Glomerular visceral epithelial cell (primary cell): Measurements from ENCODE around the gene NBDY.
"Not testable (repeated sequence)": the region's sequence is repeated elsewhere in the genome, so short reads cannot be mapped to it uniquely, and the experiment has no call there.

Source experiments
- DNase-seq: peaks from one replicate; pipeline ENCODE4 v3.0.0-alpha.2; 2016; ENCODE audit errors: extremely low spot score

Gene NBDY

GRCh38 chrX:56800801-56801200, 71.8 kb downstream of the NBDY start:
- DNase-seq = no peak

- no peak for DNase-seq
These were observed 73.4 kb downstream of the NBDY start for GRCh38 chrX:56802428-56802827.

GRCh38 chrX:56802921-56803849, 74.1 kb downstream of the NBDY start:
- DNase-seq = no peak

- DNase-seq = no peak
These were observed 75.0 kb downstream of the NBDY start for GRCh38 chrX:56803850-56804681.

GRCh38 chrX:56804867-56805266, 75.8 kb downstream of the NBDY start:
- no peak for DNase-seq

- no peak for DNase-seq
These were observed 76.4 kb downstream of the NBDY start for GRCh38 chrX:56805399-56805798.

DNA sequence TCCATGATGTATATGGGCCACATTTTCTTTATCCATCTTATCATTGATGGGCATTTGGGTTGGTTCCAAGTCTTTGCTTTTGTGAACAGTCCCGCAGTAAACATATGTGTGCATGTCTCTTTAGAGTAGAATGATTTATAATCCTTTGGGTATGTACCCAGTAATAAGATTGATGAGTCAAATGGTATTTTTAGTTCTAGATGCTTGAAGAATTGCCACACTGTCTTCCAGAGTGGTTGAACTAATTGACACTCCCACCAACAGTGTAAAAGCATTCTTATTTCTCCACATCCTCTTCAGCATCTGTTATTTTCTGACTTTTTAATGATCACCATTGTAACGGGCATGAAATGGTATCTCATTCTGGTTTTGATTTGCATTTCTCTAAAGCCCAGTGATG, 77.1 kb downstream of the NBDY start:
- not testable (repeated sequence) for DNase-seq

DNA sequence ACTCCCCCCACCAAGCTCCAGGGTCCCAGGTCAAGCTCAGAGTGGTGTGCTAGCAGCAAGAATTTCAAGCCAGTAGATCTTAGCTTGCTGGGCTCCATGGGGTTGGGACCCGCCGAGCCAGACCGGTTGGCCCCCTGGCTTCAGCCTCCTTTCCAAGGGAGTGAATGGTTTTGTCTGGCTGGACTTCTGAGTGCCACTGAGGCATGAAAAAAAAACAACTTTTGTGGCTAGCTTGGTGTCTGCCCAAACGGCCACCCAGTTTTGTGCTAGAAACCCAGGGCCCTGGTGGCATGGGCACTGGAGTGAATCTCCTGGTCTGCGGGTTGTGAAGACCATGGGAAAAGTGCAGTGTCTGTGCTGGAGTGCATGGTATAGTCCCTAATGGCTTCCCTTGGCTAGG, 82.6 kb downstream of the NBDY start:
- DNase-seq = no peak

DNA sequence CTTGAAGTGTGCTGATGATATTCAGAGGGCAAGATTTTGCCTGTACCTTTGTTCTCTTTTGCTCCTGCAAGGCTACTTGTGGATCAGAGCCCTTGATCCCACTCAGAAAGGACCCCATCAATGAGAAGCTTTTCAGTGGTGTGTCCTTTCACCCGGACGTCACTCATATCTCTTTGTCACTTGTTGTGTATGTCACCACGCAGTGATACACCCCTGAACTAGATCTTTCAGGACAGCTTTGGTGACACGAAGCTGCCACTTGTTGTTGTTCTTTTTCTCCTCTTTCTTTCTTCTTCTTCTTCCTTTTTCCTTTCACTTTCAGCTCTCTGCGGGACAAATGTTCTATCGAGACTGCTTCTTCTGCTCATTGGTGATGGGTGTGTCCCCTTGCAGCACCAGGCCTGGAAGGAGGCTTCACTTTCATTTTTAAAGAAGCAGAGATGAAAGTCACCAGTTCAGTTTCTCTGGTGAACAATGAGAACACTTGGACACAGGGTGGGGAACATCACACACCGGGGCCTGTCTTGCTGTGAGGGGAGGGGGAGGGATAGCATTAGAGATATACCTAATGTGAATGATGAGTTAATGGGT, 83.6 kb downstream of the NBDY start:
- no peak for DNase-seq

GRCh38 chrX:56813318-56813837, 84.3 kb downstream of the NBDY start:
- no peak for DNase-seq

- no peak for DNase-seq
These were observed 88.1 kb downstream of the NBDY start for GRCh38 chrX:56817179-56817578.

GRCh38 chrX:56826020-56826419, 97.0 kb downstream of the NBDY start:
- DNase-seq = no peak

- DNase-seq = no peak
These were observed 104.6 kb downstream of the NBDY start for GRCh38 chrX:56833626-56834025.

- DNase-seq = no peak
These were observed 124.4 kb downstream of the NBDY start for GRCh38 chrX:56853436-56853835.

DNA sequence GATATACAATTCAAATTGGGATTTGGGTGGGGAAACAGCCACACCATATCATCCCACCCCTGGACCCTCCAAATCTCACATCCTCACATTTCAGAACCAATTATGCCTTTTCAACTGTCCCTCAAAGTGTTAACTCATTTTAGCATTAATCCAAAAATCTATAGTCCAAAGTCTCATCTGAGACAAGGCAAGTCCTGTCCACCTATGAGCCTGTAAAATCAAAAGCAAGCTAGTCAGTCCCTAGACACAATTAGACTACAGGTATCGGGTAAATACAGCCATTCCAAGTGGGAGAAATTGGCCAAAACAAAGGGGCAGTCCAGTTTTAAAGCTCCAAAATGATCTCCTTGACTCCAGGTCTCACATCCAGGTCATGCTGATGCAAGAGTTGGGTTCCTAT, 128.0 kb downstream of the NBDY start:
- DNase-seq = no peak

- DNase-seq = no peak
These were observed 131.8 kb downstream of the NBDY start for GRCh38 chrX:56860888-56861287.
